H9 (cell line): ENCODE measurements around the gene IGFLR1. TPM values are rescaled to one million over a fixed set of nuclear protein-coding genes. Genes with fewer than 3 reads are reported as not detected.

Source experiments
- DNase-seq: peaks from one replicate; pipeline ENCODE4 v3.0.0-alpha.2; 2017
- H2AFZ ChIP-seq: one replicate; pipeline ENCODE4 v1.6.1; 2013; ENCODE audit warnings: mild to moderate bottlenecking, low read length, control low read depth, moderate library complexity
- H2AK5ac ChIP-seq: 2 replicates; pipeline ENCODE4 v1.6.1; 2013; ENCODE audit warnings: low read length, control low read depth, mixed read lengths; ENCODE audit not compliant: insufficient read length
- H2BK120ac ChIP-seq: one replicate; pipeline ENCODE4 v1.6.1; 2013; ENCODE audit warnings: low read depth, mild to moderate bottlenecking, low read length, control low read depth, inconsistent platforms; ENCODE audit not compliant: poor library complexity, severe bottlenecking
- H2BK12ac ChIP-seq: 2 replicates; pipeline ENCODE4 v1.6.1; 2013; ENCODE audit warnings: low read length, control low read depth, mixed read lengths, low read depth; ENCODE audit not compliant: insufficient read length
- H2BK15ac ChIP-seq: 2 replicates; pipeline ENCODE4 v1.6.1; 2013; ENCODE audit warnings: low read depth, low read length, control low read depth
- H2BK20ac ChIP-seq: one replicate; pipeline ENCODE4 v1.6.1; 2013; ENCODE audit warnings: low read depth, mild to moderate bottlenecking, low read length, control low read depth, inconsistent platforms; ENCODE audit not compliant: poor library complexity, severe bottlenecking
- H2BK5ac ChIP-seq: 2 replicates; pipeline ENCODE4 v1.6.1; 2013; ENCODE audit warnings: low read length, control low read depth, mixed read lengths; ENCODE audit not compliant: insufficient read length
- H3K14ac ChIP-seq: 2 replicates; pipeline ENCODE4 v1.6.1; 2013; ENCODE audit warnings: low read length, control low read depth; ENCODE audit not compliant: insufficient read depth
- H3K18ac ChIP-seq: 2 replicates; pipeline ENCODE4 v1.6.1; 2013; ENCODE audit warnings: low read depth, mild to moderate bottlenecking, mixed read lengths, low read length, control low read depth; ENCODE audit not compliant: insufficient read length
- H3K23ac ChIP-seq: 2 replicates; pipeline ENCODE4 v1.6.1; 2013; ENCODE audit warnings: low read length, control low read depth, mixed read lengths, low read depth; ENCODE audit not compliant: insufficient read length
- H3K23me2 ChIP-seq: 2 replicates; pipeline ENCODE4 v1.6.1; 2013; ENCODE audit warnings: low read depth, mild to moderate bottlenecking, mixed read lengths, low read length, control low read depth; ENCODE audit not compliant: insufficient read length, poor library complexity, severe bottlenecking
- H3K27ac ChIP-seq: 2 replicates; pipeline ENCODE4 v1.5.1; 2013; ENCODE audit warnings: low read length, control low read depth, mixed read lengths, low read depth; ENCODE audit not compliant: insufficient read length
- H3K27me3 ChIP-seq: 2 replicates; pipeline ENCODE4 v1.6.1; 2013; ENCODE audit warnings: low read length, control low read depth, inconsistent platforms; ENCODE audit not compliant: insufficient read depth
- H3K4ac ChIP-seq: 2 replicates; pipeline ENCODE4 v1.6.1; 2013; ENCODE audit warnings: low read depth, mild to moderate bottlenecking, control low read depth, inconsistent platforms, low read length, moderate library complexity
- H3K4me1 ChIP-seq: 2 replicates; pipeline ENCODE4 v1.6.1; 2013; ENCODE audit warnings: low read length, control low read depth, inconsistent platforms; ENCODE audit not compliant: insufficient read depth
- H3K4me2 ChIP-seq: 2 replicates; pipeline ENCODE4 v1.6.1; 2013; ENCODE audit warnings: low read length, control low read depth, mixed read lengths; ENCODE audit not compliant: insufficient read length, insufficient read depth
- H3K56ac ChIP-seq: 2 replicates; pipeline ENCODE4 v1.6.1; 2013; ENCODE audit warnings: low read depth, mild to moderate bottlenecking, mixed read lengths, low read length, control low read depth; ENCODE audit not compliant: insufficient read length
- H3K79me1 ChIP-seq: 2 replicates; pipeline ENCODE4 v1.6.1; 2013; ENCODE audit warnings: low read depth, mild to moderate bottlenecking, moderate library complexity, low read length, control low read depth, inconsistent platforms; ENCODE audit not compliant: insufficient read depth, poor library complexity, severe bottlenecking
- H3K79me2 ChIP-seq: 2 replicates; pipeline ENCODE4 v1.6.1; 2013; ENCODE audit warnings: low read length, control low read depth, inconsistent platforms; ENCODE audit not compliant: insufficient read depth
- H3K9ac ChIP-seq: 2 replicates; pipeline ENCODE4 v1.6.1; 2013; ENCODE audit warnings: low read length, control low read depth, mixed read lengths; ENCODE audit not compliant: insufficient read length; ENCODE audit errors: extremely low read depth
- H3K9me3 ChIP-seq: one replicate; pipeline ENCODE4 v1.6.1; 2013; ENCODE audit warnings: low read depth, low read length, inconsistent platforms; ENCODE audit not compliant: control insufficient read depth
- H3T11ph ChIP-seq: one replicate; pipeline ENCODE4 v1.6.1; 2013; ENCODE audit warnings: mild to moderate bottlenecking, low read length, control low read depth, inconsistent platforms
- H4K20me1 ChIP-seq: one replicate; pipeline ENCODE4 v1.6.1; 2013; ENCODE audit not compliant: control insufficient read depth, insufficient read length, insufficient read depth
- H4K5ac ChIP-seq: 2 replicates; pipeline ENCODE4 v1.6.1; 2013; ENCODE audit warnings: low read depth, mild to moderate bottlenecking, mixed read lengths, low read length, control low read depth; ENCODE audit not compliant: insufficient read length
- H4K8ac ChIP-seq: replicated peaks from 2 replicates; pipeline ENCODE4 v1.6.1; 2013; ENCODE audit warnings: low read length, control low read depth, mixed read lengths, low read depth; ENCODE audit not compliant: insufficient read length
- H4K91ac ChIP-seq: 2 replicates; pipeline ENCODE4 v1.6.1; 2013; ENCODE audit warnings: low read depth, mild to moderate bottlenecking, moderate library complexity, mixed read lengths, low read length, control low read depth; ENCODE audit not compliant: insufficient read length
- H3K27ac Mint-ChIP-seq, 3 experiments: 2 replicates in 2 of 3; 3 replicates in 1 of 3; pipeline ENCODE4 v1.8.0; 2020 to 2021; ENCODE audit warnings: mixed read lengths in 3 of 3, mild to moderate bottlenecking in 1 of 3, moderate library complexity in 1 of 3
- H3K27me3 Mint-ChIP-seq: 2 replicates; pipeline ENCODE4 v1.8.0; 2021; ENCODE audit warnings: low read depth, mild to moderate bottlenecking, moderate library complexity, mixed read lengths
- H3K36me3 Mint-ChIP-seq, 3 experiments: 2 replicates in 2 of 3; 3 replicates in 1 of 3; pipeline ENCODE4 v1.8.0; 2020 to 2021; ENCODE audit warnings: low read depth in 3 of 3, mixed read lengths in 3 of 3; ENCODE audit not compliant: insufficient read depth in 1 of 3
- H3K4me1 Mint-ChIP-seq, 2 experiments: 2 replicates each; pipeline ENCODE4 v1.8.0; 2020; ENCODE audit warnings: mixed read lengths in 2 of 2
- H3K4me3 Mint-ChIP-seq, 2 experiments: 2 replicates in 1 of 2; 3 replicates in 1 of 2; pipeline ENCODE4 v1.8.0; 2020 to 2021; ENCODE audit warnings: mild to moderate bottlenecking in 2 of 2, mixed read lengths in 2 of 2, moderate library complexity in 1 of 2
- H3K9me3 Mint-ChIP-seq, 2 experiments: 2 replicates in 1 of 2; 3 replicates in 1 of 2; pipeline ENCODE4 v1.8.0; 2020; ENCODE audit warnings: mild to moderate bottlenecking in 2 of 2, mixed read lengths in 2 of 2, moderate library complexity in 1 of 2
- WGBS: extraction: QIAGEN DNeasy Blood & Tissue Kit; methylation state at CpG from one replicate; pipeline ENCODE4 v1.1.7; 2013; ENCODE audit warnings: missing lambda C conversion rate, low lambda C conversion rate, mixed read lengths; ENCODE audit not compliant: insufficient read length; ENCODE audit errors: extremely low coverage; 5-methylcytosine and 5-hydroxymethylcytosine counted together
- total RNA-seq: library from RNA; stranded (reverse); gene quantifications from 2 replicates; pipeline ENCODE4 v1.2.1, GENCODE V29; 2021
- TF ChIP-seq, protein P1 (sequence below): fragments of 200-600 bp; sonication (generic); conservative IDR thresholded peaks from 3 replicates; pipeline ENCODE4 v1.8.0; 2021; ENCODE audit warnings: antibody characterized with exemption, mild to moderate bottlenecking

The IGFLR1 gene
- total RNA-seq, 1 experiment from 2014 or later: 2.9 TPM

DNA sequence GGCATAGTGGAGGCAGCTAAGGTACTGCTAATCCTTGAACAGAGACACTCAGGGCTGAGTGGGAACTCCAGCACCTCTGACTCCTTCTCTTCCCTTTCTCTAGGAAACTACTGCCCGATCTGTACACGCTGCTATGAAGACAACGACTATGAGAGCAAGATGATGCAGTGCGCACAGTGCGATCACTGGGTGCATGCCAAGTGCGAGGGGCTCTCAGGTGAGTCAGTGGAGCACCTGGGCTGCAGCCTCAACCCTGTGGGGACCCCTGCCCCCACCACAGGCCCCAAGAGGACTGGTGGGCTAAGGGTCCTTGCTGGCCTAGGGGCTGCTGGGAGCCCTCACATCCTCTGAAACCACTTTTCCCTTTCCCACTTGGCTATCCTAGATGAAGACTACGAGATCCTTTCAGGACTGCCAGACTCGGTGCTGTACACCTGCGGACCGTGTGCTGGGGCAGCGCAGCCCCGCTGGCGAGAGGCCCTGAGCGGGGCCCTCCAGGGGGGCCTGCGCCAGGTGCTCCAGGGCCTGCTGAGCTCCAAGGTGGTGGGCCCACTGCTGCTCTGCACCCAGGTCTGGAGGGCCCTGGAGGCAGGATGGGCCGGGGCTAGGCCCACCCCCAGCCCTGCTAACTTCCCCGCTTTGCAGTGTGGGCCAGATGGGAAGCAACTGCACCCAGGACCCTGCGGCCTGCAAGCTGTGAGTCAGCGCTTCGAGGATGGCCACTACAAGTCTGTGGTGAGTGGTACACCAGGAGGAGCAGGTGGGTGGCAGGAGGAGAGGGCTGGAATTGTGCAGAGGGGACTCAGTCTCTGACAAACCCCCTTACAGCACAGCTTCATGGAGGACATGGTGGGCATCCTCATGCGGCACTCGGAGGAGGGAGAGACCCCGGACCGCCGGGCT is 14.9 kb downstream of the IGFLR1 start:
- H2AK5ac ChIP-seq: no peak overlapping the region
- no peaks in the 10 kb centered on the region for H3K27me3 ChIP-seq
- H3K4ac ChIP-seq: no peak overlapping the region
- no peak overlapping the region for H3K18ac ChIP-seq
- no peak overlapping the region for H2BK15ac ChIP-seq
- no peak for DNase-seq
- Mint-ChIP-seq H3K36me3 (peaks cover 67 to 94% (median 92%) of the 10 kb centered on the region in 3 experiments), H3K27ac (no peak overlapping the region), H3K9me3 (no peaks in the 10 kb centered on the region), H3K4me3 (no peak overlapping the region), H3K27me3 (no peaks in the 10 kb centered on the region; the same call in 1 of the 2 replicates), H3K4me1 (no peaks in the 10 kb centered on the region)
- no peaks in the 10 kb centered on the region for H3K4me1 ChIP-seq
- no peak overlapping the region for H4K91ac ChIP-seq
- no peak overlapping the region for H3K27ac ChIP-seq
- no CpG with 5 or more reads among the region's 25 CpGs for WGBS
- H2BK5ac ChIP-seq: no peak overlapping the region
- TF ChIP-seq, protein P1, sequence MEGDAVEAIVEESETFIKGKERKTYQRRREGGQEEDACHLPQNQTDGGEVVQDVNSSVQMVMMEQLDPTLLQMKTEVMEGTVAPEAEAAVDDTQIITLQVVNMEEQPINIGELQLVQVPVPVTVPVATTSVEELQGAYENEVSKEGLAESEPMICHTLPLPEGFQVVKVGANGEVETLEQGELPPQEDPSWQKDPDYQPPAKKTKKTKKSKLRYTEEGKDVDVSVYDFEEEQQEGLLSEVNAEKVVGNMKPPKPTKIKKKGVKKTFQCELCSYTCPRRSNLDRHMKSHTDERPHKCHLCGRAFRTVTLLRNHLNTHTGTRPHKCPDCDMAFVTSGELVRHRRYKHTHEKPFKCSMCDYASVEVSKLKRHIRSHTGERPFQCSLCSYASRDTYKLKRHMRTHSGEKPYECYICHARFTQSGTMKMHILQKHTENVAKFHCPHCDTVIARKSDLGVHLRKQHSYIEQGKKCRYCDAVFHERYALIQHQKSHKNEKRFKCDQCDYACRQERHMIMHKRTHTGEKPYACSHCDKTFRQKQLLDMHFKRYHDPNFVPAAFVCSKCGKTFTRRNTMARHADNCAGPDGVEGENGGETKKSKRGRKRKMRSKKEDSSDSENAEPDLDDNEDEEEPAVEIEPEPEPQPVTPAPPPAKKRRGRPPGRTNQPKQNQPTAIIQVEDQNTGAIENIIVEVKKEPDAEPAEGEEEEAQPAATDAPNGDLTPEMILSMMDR: no peak
- H2BK120ac ChIP-seq: no peak overlapping the region
- H2BK12ac ChIP-seq: no peak overlapping the region
- H4K20me1 ChIP-seq: no peaks in the 10 kb centered on the region
- H3K4me2 ChIP-seq: no peak overlapping the region
- H4K8ac ChIP-seq: no peak overlapping the region
- H3K9me3 ChIP-seq: no peaks in the 10 kb centered on the region
- H3K9ac ChIP-seq: no peak overlapping the region
- H3T11ph ChIP-seq: no peak overlapping the region
- no peak overlapping the region for H2AFZ ChIP-seq
- H2BK20ac ChIP-seq: no peak overlapping the region
- H3K23me2 ChIP-seq: no peaks in the 10 kb centered on the region
- no peaks in the 10 kb centered on the region for H3K79me1 ChIP-seq
- H4K5ac ChIP-seq: no peak overlapping the region
- no peaks in the 10 kb centered on the region for H3K79me2 ChIP-seq
- H3K14ac ChIP-seq: no peak overlapping the region
- no peak overlapping the region for H3K23ac ChIP-seq
- H3K56ac ChIP-seq: no peak overlapping the region
